Progenitor cell of endocrine pancreas (in vitro differentiated cells): ENCODE measurements around the gene UGT1A8. TPM values are rescaled to one million over a fixed set of nuclear protein-coding genes. Genes with fewer than 3 reads are reported as not detected.

ENCODE experiments used
- DNase-seq: peaks from one replicate; pipeline ENCODE4 v3.0.0; 2021; ENCODE audit warnings: low spot score; ENCODE audit not compliant: unreplicated experiment
- H3K27ac Mint-ChIP-seq: 2 replicates; pipeline ENCODE4 v1.8.0; 2021; ENCODE audit warnings: mild to moderate bottlenecking, moderate library complexity, mixed read lengths
- H3K27me3 Mint-ChIP-seq: 2 replicates; pipeline ENCODE4 v1.8.0; 2021; ENCODE audit warnings: mixed read lengths
- H3K36me3 Mint-ChIP-seq: 2 replicates; pipeline ENCODE4 v1.8.0; 2022; ENCODE audit warnings: mixed read lengths; ENCODE audit not compliant: insufficient read depth
- H3K4me1 Mint-ChIP-seq: 2 replicates; pipeline ENCODE4 v1.8.0; 2021; ENCODE audit warnings: low read depth, mixed read lengths
- H3K4me3 Mint-ChIP-seq: 2 replicates; pipeline ENCODE4 v1.8.0; 2021; ENCODE audit warnings: low read depth, mild to moderate bottlenecking, moderate library complexity, mixed read lengths
- H3K9me3 Mint-ChIP-seq: 2 replicates; pipeline ENCODE4 v1.8.0; 2021; ENCODE audit warnings: low read depth, mixed read lengths
- total RNA-seq: library from RNA; stranded (reverse); gene quantifications from 2 replicates; pipeline ENCODE4 v1.2.1, GENCODE V29; 2021
- TF ChIP-seq, protein P1 (sequence below): fragments of 200-600 bp; sonication (generic); IDR thresholded peaks from one replicate; pipeline ENCODE4 v1.5.0; 2021; ENCODE audit warnings: antibody characterized with exemption, mild to moderate bottlenecking; ENCODE audit not compliant: unreplicated experiment

Gene UGT1A8
- total RNA-seq, 1 donor from 2014 or later: not detected

GRCh38 chr2:233658610-233659009 is 41.2 kb downstream of the UGT1A8 start:
- no peaks in the 10 kb centered on the region for H3K9me3 Mint-ChIP-seq
- H3K27me3 Mint-ChIP-seq: peaks cover 18% of the 10 kb centered on the region
- no peak overlapping the region for H3K4me3 Mint-ChIP-seq
- TF ChIP-seq, protein P1, sequence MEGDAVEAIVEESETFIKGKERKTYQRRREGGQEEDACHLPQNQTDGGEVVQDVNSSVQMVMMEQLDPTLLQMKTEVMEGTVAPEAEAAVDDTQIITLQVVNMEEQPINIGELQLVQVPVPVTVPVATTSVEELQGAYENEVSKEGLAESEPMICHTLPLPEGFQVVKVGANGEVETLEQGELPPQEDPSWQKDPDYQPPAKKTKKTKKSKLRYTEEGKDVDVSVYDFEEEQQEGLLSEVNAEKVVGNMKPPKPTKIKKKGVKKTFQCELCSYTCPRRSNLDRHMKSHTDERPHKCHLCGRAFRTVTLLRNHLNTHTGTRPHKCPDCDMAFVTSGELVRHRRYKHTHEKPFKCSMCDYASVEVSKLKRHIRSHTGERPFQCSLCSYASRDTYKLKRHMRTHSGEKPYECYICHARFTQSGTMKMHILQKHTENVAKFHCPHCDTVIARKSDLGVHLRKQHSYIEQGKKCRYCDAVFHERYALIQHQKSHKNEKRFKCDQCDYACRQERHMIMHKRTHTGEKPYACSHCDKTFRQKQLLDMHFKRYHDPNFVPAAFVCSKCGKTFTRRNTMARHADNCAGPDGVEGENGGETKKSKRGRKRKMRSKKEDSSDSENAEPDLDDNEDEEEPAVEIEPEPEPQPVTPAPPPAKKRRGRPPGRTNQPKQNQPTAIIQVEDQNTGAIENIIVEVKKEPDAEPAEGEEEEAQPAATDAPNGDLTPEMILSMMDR: no peak
- H3K4me1 Mint-ChIP-seq: no peaks in the 10 kb centered on the region
- DNase-seq: no peak
- H3K36me3 Mint-ChIP-seq: no peaks in the 10 kb centered on the region
- no peak overlapping the region for H3K27ac Mint-ChIP-seq

DNA sequence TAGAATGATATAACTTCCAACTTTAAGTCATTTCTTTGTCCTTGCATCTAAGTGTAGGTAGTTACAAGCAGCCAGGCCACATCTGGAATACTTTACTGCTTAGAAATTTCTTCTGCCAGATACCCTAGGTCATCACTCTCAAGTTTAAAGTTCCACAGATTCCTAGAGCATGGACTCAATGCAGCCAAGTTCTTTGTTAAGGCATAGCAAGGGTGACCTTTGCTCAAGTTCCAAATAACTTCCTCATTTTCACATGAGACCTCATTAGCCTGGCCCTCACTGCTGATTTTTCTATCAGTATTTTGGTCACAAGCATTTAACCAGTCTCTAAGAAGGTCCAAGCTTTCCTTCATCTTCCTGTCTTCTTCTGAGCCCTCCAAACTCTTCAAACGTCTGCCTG is 46.5 kb downstream of the UGT1A8 start:
- H3K27me3 Mint-ChIP-seq: peaks cover 11% of the 10 kb centered on the region
- H3K36me3 Mint-ChIP-seq: no peaks in the 10 kb centered on the region
- TF ChIP-seq, protein P1: no peak
- peaks cover 6% of the 10 kb centered on the region for H3K9me3 Mint-ChIP-seq
- no peak for DNase-seq
- H3K4me3 Mint-ChIP-seq: no peak overlapping the region
- no peaks in the 10 kb centered on the region for H3K4me1 Mint-ChIP-seq
- no peak overlapping the region for H3K27ac Mint-ChIP-seq

- TF ChIP-seq, protein P1: no peak
- no peak overlapping the region for H3K4me3 Mint-ChIP-seq
- peaks cover 6% of the 10 kb centered on the region for H3K9me3 Mint-ChIP-seq
- no peaks in the 10 kb centered on the region for H3K36me3 Mint-ChIP-seq
- H3K27me3 Mint-ChIP-seq: peaks cover 2% of the 10 kb centered on the region
- no peak for DNase-seq
- no peaks in the 10 kb centered on the region for H3K4me1 Mint-ChIP-seq
- no peak overlapping the region for H3K27ac Mint-ChIP-seq
Measured at GRCh38 chr2:233668605-233669260, 51.3 kb downstream of the UGT1A8 start.

DNA sequence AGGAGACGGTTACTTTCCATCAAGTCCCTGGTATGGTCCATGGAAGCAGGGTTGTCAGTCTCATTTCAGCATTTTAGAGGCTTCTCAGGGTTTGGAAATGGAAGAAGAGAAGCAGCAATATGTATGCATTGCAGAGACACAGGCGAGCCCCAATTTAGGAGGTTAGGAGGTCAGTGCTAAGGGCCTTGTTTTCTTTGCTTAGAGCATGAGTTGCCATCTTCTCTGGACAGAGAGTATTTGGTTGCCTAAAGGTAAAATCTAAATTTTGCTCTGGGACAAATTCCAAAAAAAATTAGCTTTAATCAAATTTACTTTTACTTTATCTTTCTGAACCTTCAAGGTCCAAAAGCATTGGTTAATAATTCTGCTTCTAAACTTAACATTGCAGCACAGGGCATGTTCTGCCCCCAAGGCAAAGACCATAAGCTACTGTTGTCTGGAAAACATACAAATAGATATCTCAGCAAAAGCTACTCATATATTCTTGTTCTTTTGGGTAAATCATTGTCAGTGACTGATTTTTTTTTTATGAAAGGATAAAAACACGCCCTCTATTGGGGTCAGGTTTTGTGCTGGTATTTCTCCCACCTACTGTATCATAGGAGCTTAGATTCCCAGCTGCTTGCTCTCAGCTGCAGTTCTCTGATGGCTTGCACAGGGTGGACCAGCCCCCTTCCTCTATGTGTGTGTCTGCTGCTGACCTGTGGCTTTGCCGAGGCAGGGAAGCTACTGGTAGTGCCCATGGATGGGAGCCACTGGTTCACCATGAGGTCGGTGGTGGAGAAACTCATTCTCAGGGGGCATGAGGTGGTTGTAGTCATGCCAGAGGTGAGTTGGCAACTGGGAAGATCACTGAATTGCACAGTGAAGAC is 54.1 kb downstream of the UGT1A8 start, which contains the start of gene UGT1A9:
UGT1A9 (plus strand) TSS at position 609 of the 872 bp plus-strand sequence; CDS start at position 646, 37 bp downstream.
- no peak within 1 kb of the TSS for H3K27ac Mint-ChIP-seq

DNA sequence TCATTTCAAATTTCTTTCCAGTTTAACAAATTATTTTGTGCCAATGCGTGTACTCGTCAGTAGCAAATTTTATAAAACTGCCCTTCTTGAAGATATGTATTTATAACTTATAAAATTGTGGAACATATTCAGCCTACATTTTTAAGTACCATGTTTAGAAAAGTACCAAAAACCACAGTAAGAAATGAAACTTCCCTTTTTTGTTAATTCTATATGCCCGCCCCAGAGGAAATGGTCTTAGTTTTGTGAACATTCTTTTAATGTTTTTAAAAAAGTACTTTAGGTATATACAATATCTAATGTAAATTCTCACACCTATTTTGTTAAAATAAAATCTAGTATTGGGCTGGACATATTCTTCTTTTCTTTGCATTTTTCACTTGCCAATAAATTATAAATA is 55.5 kb downstream of the UGT1A8 start:
- no peak for DNase-seq
- Mint-ChIP-seq H3K27ac (no peak overlapping the region), H3K36me3 (no peaks in the 10 kb centered on the region), H3K27me3 (peaks cover 11% of the 10 kb centered on the region), H3K4me3 (no peak overlapping the region), H3K4me1 (no peaks in the 10 kb centered on the region), H3K9me3 (peaks cover 6% of the 10 kb centered on the region)
- TF ChIP-seq, protein P1: no peak

More for the DNA sequence above, 54.1 kb downstream of the UGT1A8 start, which contains the start of gene UGT1A9:
- peaks cover 6% of the 10 kb centered on the region for H3K9me3 Mint-ChIP-seq
- H3K27me3 Mint-ChIP-seq: peaks cover 5% of the 10 kb centered on the region
- TF ChIP-seq, protein P1: no peak
- H3K4me3 Mint-ChIP-seq: no peak within 1 kb of the TSS
- H3K36me3 Mint-ChIP-seq: no peaks in the 10 kb centered on the region
- no peaks in the 10 kb centered on the region for H3K4me1 Mint-ChIP-seq
- no peak for DNase-seq
